Measurements from ENCODE around the gene NADK2. TPM values are rescaled to one million over a fixed set of nuclear protein-coding genes. Genes with fewer than 3 reads are reported as not detected.

The NADK2 gene
- total and polyA plus RNA-seq, 9 of the 15 experiments (the other 6 are each of a cell fraction or from before 2014, with no cell fraction given) = 10.6 to 41.0 (median 24.0) TPM

DNA sequence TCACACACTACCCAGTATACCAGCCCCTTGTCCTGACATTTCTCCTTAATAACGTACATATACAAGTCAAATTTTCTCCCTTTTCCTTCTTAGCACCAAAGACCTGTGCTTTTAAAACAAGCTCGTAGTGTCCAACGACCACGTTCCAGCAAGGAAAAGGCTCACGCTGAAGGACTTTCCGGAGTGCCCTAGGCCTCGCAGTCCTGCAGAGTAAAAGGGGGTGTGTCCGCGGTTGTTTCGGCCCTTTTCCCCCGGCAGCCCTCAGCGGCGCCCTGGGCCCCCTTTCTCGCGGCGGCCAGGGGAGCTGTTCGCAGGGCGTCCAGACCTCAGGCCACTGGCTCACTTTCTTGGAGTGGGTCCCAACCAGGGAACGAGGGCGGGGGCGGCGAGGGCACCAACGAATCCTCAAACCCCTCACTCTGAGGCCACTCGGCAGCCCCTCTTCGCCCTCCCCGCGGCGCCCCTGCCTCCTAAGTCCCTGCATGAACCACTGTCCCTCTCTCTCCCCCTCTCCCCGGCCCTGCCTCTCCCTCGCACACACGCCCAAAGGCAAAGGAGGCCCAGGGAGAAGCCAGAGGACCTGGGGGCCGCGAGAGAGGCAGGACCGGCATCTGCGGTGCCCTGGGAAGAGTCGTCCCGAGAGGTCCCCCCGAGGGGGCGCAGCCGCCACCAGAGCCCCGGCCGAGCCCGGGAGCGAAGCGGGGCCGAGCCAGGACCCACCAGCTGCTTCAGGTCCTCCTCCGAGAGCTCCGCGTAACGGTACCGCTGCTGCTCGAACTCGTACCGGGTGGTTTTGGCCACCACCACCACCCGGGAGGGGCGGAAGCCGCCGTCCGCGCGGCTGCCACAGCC, 720 bp downstream of the NADK2 start (continued):
- TF ChIP-seq TCF7 (IDR thresholded peaks at IDR 0.05; ENCODE audit: borderline replicate concordance) (no peak), ESRRB (CRISPR knock-in tag; IDR thresholded peaks at IDR 0.05; ENCODE audit: borderline replicate concordance) (no peak), FOXK1 (CRISPR knock-in tag; IDR thresholded peaks at IDR 0.05; ENCODE audit: borderline replicate concordance) (peak; percentile 93; the same call in 1 of the 2 replicates), KLF13 (tag; IDR thresholded peaks at IDR 0.05; ENCODE audit: borderline replicate concordance, low read depth) (peak; percentile 98), GTF2A2 (tag; IDR thresholded peaks at IDR 0.05) (no peak), ZNF699 (CRISPR knock-in tag; IDR thresholded peaks at IDR 0.05; ENCODE audit: insufficient replicate concordance) (no peak), ZKSCAN8 (CRISPR knock-in tag; IDR thresholded peaks at IDR 0.05) (no peak), USF1 (CRISPR knock-in tag; IDR thresholded peaks at IDR 0.05) (no peak), ZNF57 (CRISPR knock-in tag; IDR thresholded peaks at IDR 0.05) (no peak), ZNF354B (CRISPR knock-in tag; IDR thresholded peaks at IDR 0.05) (no peak), EP400 (IDR thresholded peaks at IDR 0.05) (peak; percentile 15; the same call in 1 of the 2 replicates), CTBP1 (IDR thresholded peaks at IDR 0.05; ENCODE audit: borderline replicate concordance) (no peak), ZNF551 (CRISPR knock-in tag; IDR thresholded peaks at IDR 0.05) (no peak), HDAC6 (IDR thresholded peaks at IDR 0.05; ENCODE audit: low read depth, low read length) (no peak), NCOA6 (IDR thresholded peaks at IDR 0.05) (no peak), HSF4 (CRISPR knock-in tag; IDR thresholded peaks at IDR 0.05; ENCODE audit: borderline replicate concordance) (no peak), NRF1 (conservative IDR thresholded peaks at IDR 0.05 in 1 of 2, IDR thresholded peaks at IDR 0.05 in 1 of 2) (0 out of 4 replicates have a peak, but pooled peaks of 1 of the 2 experiments have one; percentile 16), TCF7L2 (IDR thresholded peaks at IDR 0.05; ENCODE audit: low read depth, low read length) (no peak), RBM25 (IDR thresholded peaks at IDR 0.05; ENCODE audit: low read depth, low read length, severe bottlenecking) (no peak), ZNF77 (CRISPR knock-in tag; IDR thresholded peaks at IDR 0.05) (no peak), GABPA (tag; conservative IDR thresholded peaks at IDR 0.05; ENCODE audit: low read depth) (0 out of 2 replicates have a peak, but pooled peaks have one; percentile 37), NCOA2 (IDR thresholded peaks at IDR 0.05; ENCODE audit: partially characterized antibody in 2 of 2) (no peak)
- TF ChIP-seq, protein P1, sequence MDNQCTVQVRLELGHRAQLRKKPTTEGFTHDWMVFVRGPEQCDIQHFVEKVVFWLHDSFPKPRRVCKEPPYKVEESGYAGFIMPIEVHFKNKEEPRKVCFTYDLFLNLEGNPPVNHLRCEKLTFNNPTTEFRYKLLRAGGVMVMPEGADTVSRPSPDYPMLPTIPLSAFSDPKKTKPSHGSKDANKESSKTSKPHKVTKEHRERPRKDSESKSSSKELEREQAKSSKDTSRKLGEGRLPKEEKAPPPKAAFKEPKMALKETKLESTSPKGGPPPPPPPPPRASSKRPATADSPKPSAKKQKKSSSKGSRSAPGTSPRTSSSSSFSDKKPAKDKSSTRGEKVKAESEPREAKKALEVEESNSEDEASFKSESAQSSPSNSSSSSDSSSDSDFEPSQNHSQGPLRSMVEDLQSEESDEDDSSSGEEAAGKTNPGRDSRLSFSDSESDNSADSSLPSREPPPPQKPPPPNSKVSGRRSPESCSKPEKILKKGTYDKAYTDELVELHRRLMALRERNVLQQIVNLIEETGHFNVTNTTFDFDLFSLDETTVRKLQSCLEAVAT (IDR thresholded peaks at IDR 0.05) = peak; percentile 50 to 78; a peak in 1 of 4 replicates
- TF ChIP-seq, protein P2, sequence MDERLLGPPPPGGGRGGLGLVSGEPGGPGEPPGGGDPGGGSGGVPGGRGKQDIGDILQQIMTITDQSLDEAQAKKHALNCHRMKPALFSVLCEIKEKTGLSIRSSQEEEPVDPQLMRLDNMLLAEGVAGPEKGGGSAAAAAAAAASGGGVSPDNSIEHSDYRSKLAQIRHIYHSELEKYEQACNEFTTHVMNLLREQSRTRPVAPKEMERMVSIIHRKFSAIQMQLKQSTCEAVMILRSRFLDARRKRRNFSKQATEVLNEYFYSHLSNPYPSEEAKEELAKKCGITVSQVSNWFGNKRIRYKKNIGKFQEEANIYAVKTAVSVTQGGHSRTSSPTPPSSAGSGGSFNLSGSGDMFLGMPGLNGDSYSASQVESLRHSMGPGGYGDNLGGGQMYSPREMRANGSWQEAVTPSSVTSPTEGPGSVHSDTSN (CRISPR knock-in tag; IDR thresholded peaks at IDR 0.05; ENCODE audit: low read depth) = no peak
- TF ChIP-seq, protein P2 (tag; conservative IDR thresholded peaks at IDR 0.05; ENCODE audit: low read depth) = no peak

All from K562 (cell line).